Fibroblast of lung (primary cell): ENCODE data around the gene CHRNA10. TPM values are rescaled to one million over a fixed set of nuclear protein-coding genes. Genes with fewer than 3 reads are reported as not detected.

ENCODE experiments used
- DNase-seq, 2 donors: peaks; one replicate each; pipeline versions ENCODE4 v3.0.0 to v3.0.0-alpha.2; 2010; ENCODE audit warnings: low read depth in 2 of 2
- H2AFZ ChIP-seq: 2 replicates; pipeline ENCODE4 v1.5.1; 2012; ENCODE audit warnings: low read length, control low read depth, inconsistent platforms
- H3K27ac ChIP-seq: 2 replicates; pipeline ENCODE4 v1.5.1; 2011; ENCODE audit warnings: low read length, control low read depth; ENCODE audit not compliant: insufficient read depth
- H3K27me3 ChIP-seq: 2 replicates; pipeline ENCODE4 v1.5.1; 2011; ENCODE audit warnings: mild to moderate bottlenecking, low read length; ENCODE audit not compliant: control insufficient read depth, insufficient read depth
- H3K36me3 ChIP-seq: 2 replicates; pipeline ENCODE4 v1.5.1; 2011; ENCODE audit warnings: low read length; ENCODE audit not compliant: control insufficient read depth, insufficient read depth
- H3K4me1 ChIP-seq: 2 replicates; pipeline ENCODE4 v1.5.1; 2011; ENCODE audit warnings: low read length; ENCODE audit not compliant: control insufficient read depth, insufficient read depth; ENCODE audit errors: extremely low read depth
- H3K4me2 ChIP-seq: 2 replicates; pipeline ENCODE4 v1.5.1; 2011; ENCODE audit warnings: low read length, control low read depth; ENCODE audit not compliant: insufficient read depth; ENCODE audit errors: extremely low read depth
- H3K4me3 ChIP-seq, 4 experiments: fragments of 200-600 bp in 1 of 4; sonication (generic) in 1 of 4; replicated peaks in 1 of 4; 2 replicates each; pipeline ENCODE4 v1.5.1; 2011 to 2016; ENCODE audit warnings: low read length in 4 of 4, low read depth in 3 of 4, mild to moderate bottlenecking in 3 of 4, control low read depth in 2 of 4, inconsistent platforms in 1 of 4, mixed read lengths in 1 of 4; ENCODE audit not compliant: insufficient read depth in 1 of 4; ENCODE audit errors: control extremely low read depth in 1 of 4
- H3K79me2 ChIP-seq: 2 replicates; pipeline ENCODE4 v1.5.1; 2012; ENCODE audit warnings: mild to moderate bottlenecking, low read length, inconsistent platforms; ENCODE audit not compliant: control insufficient read depth, insufficient read depth
- H3K9ac ChIP-seq: 2 replicates; pipeline ENCODE4 v1.5.1; 2011; ENCODE audit warnings: mild to moderate bottlenecking, low read length, control low read depth; ENCODE audit not compliant: insufficient read depth
- H3K9me3 ChIP-seq: 2 replicates; pipeline ENCODE4 v1.5.1; 2012; ENCODE audit warnings: low read depth, low read length; ENCODE audit not compliant: control insufficient read depth, insufficient read depth
- H4K20me1 ChIP-seq: 2 replicates; pipeline ENCODE4 v1.5.1; 2011; ENCODE audit warnings: low read length; ENCODE audit not compliant: control insufficient read depth, insufficient read depth; ENCODE audit errors: extremely low read depth
- CTCF ChIP-seq, 2 donors: IDR thresholded peaks in 1 of 2; conservative IDR thresholded peaks in 1 of 2; 1 replicate in 1 of 2; 2 replicates in 1 of 2; pipeline ENCODE4 v1.5.1; 2011 to 2012; ENCODE audit warnings: low read length in 2 of 2, control low read depth in 1 of 2, inconsistent platforms in 1 of 2, low read depth in 1 of 2, mild to moderate bottlenecking in 1 of 2
- EZH2 ChIP-seq: IDR thresholded peaks from 2 replicates; pipeline ENCODE4 v1.5.1; 2012; ENCODE audit warnings: low read length, control low read depth, mild to moderate bottlenecking; ENCODE audit errors: missing control alignments
- polyA plus RNA-seq, 2 donors: library from polyadenylated mRNA; depleted of rRNA in 1 of 2; stranded (reverse) in 1 of 2; unstranded in 1 of 2; fragments of >200 nt; gene quantifications; 2 replicates each; pipeline ENCODE4 v1.2.1, GENCODE V29; 2011 to 2012; ENCODE audit warnings: missing spikeins in 1 of 2
- total RNA-seq: library from RNA; depleted of rRNA; stranded (reverse); fragments of >200 nt; gene quantifications from 2 replicates; pipeline ENCODE4 v1.2.1, GENCODE V29; 2014

The CHRNA10 gene
- total and polyA plus RNA-seq, 2 donors (not counting 1 experiment from before 2014, with no cell fraction given), result 0.16 to 0.50 TPM

- peak in 1 of 2 donors; percentile 23 for DNase-seq
- Histone ChIP-seq H3K9ac (no peak overlapping the region), H3K36me3 (peaks cover 19% of the 10 kb centered on the region), H3K9me3 (no peaks in the 10 kb centered on the region), H3K27ac (no peak overlapping the region), H2AFZ (no peak overlapping the region), H3K79me2 (no peaks in the 10 kb centered on the region), H3K4me2 (no peak overlapping the region), H3K4me1 (no peaks in the 10 kb centered on the region), H4K20me1 (no peaks in the 10 kb centered on the region), H3K27me3 (no peaks in the 10 kb centered on the region), H3K4me3 (no peak overlapping the region)
- TF ChIP-seq CTCF (conservative IDR thresholded peaks at IDR 0.05 in 1 of 2, IDR thresholded peaks at IDR 0.05 in 1 of 2; ENCODE audit: low read depth in 1 of 2, low read length in 2 of 2) (no peak), EZH2 (no peak)
Measured at GRCh38 chr11:3686751-3687150, 15.6 kb upstream of the CHRNA10 start.

DNA sequence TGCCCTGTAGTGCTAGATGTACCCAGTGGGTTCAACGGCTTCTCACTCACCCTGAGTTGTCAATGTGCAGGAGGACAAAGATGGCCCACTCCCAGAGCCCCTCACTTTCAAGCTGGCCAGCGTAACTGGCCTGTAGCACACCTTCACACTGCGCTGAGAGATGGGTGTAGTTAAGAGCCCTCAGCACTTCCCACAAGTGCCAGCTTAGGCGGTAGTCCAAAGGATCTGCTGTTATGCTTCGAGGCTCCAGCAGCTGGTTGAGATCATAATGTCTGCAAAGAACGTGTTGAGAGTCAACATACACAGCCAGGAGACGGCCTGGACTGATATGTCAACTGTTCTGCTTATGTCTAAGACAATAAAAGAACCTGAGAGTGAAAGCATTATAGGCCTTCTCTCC lies 14.7 kb upstream of the CHRNA10 start:
- Histone ChIP-seq H3K36me3 (peaks cover 18% of the 10 kb centered on the region), H4K20me1 (no peaks in the 10 kb centered on the region), H3K27me3 (no peaks in the 10 kb centered on the region), H3K9me3 (no peaks in the 10 kb centered on the region), H2AFZ (no peak overlapping the region), H3K4me2 (no peak overlapping the region), H3K79me2 (no peaks in the 10 kb centered on the region), H3K27ac (no peak overlapping the region), H3K4me3 (no peak overlapping the region), H3K4me1 (no peaks in the 10 kb centered on the region), H3K9ac (no peak overlapping the region)
- DNase-seq, result peak in 1 of 2 donors; percentile 25
- TF ChIP-seq CTCF (conservative IDR thresholded peaks at IDR 0.05 in 1 of 2, IDR thresholded peaks at IDR 0.05 in 1 of 2; ENCODE audit: low read depth in 1 of 2, low read length in 2 of 2) (no peak), EZH2 (no peak)

DNA sequence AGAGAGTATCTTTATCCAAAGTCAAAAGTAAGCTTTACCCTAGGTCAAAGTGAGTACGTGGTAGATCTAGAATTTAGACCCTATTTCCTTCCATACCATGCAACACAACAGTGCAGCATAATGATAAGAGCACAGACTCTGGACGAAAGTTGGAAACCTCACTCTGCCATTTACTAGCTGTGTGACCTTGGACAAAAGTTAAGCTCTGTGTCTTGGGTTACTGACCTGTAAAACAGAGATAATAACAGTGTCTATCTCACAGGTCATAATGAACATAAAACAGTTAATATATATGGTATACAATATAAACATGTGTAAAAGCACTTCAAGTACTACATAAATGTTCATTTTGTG lies 13.6 kb upstream of the CHRNA10 start:
- no peak for DNase-seq
- Histone ChIP-seq H3K4me2 (no peak overlapping the region), H3K79me2 (no peaks in the 10 kb centered on the region), H3K36me3 (peaks cover 17% of the 10 kb centered on the region), H3K27ac (no peak overlapping the region), H4K20me1 (no peaks in the 10 kb centered on the region), H3K4me1 (no peaks in the 10 kb centered on the region), H2AFZ (no peak overlapping the region), H3K27me3 (no peaks in the 10 kb centered on the region), H3K9me3 (no peaks in the 10 kb centered on the region), H3K4me3 (no peak overlapping the region), H3K9ac (no peak overlapping the region)
- no peak for TF ChIP-seq CTCF (conservative IDR thresholded peaks at IDR 0.05 in 1 of 2, IDR thresholded peaks at IDR 0.05 in 1 of 2; ENCODE audit: low read depth in 1 of 2, low read length in 2 of 2)
- no peak for TF ChIP-seq EZH2
